Effector memory CD4-positive, alpha-beta T cell (primary cell): ENCODE data around the gene IFIT2.
"Not testable (repeated sequence)": the region's sequence is repeated elsewhere in the genome, so short reads cannot be mapped to it uniquely, and the experiment has no call there.

Experiments
- DNase-seq, 3 donors: peaks; one replicate each; pipeline ENCODE4 v3.0.0-alpha.2; 2020
- H3K27ac ChIP-seq: 2 replicates; pipeline ENCODE4 v1.7.0; 2013; ENCODE audit warnings: mild to moderate bottlenecking, low read length, moderate library complexity; ENCODE audit not compliant: insufficient read depth, poor library complexity, severe bottlenecking
- H3K27me3 ChIP-seq: replicated peaks from 2 replicates; pipeline ENCODE4 v1.7.0; 2013; ENCODE audit warnings: mild to moderate bottlenecking, low read length; ENCODE audit not compliant: insufficient read depth, control insufficient read depth, poor library complexity, severe bottlenecking
- H3K36me3 ChIP-seq: 2 replicates; pipeline ENCODE4 v1.7.0; 2013; ENCODE audit warnings: mild to moderate bottlenecking, low read length, moderate library complexity; ENCODE audit not compliant: control insufficient read depth, insufficient read depth
- H3K4me1 ChIP-seq: 2 replicates; pipeline ENCODE4 v1.7.0; 2013; ENCODE audit warnings: low read length, mild to moderate bottlenecking; ENCODE audit not compliant: control insufficient read depth, insufficient read depth, poor library complexity, severe bottlenecking
- H3K4me3 ChIP-seq: 2 replicates; pipeline ENCODE4 v1.7.0; 2013; ENCODE audit warnings: low read length, low read depth, mild to moderate bottlenecking; ENCODE audit not compliant: insufficient read depth, poor library complexity, severe bottlenecking
- H3K9me3 ChIP-seq: 2 replicates; pipeline ENCODE4 v1.7.0; 2013; ENCODE audit warnings: mild to moderate bottlenecking, low read length, moderate library complexity; ENCODE audit not compliant: control insufficient read depth

IFIT2 gene

GRCh38 chr10:89318047-89318446 lies 16.2 kb downstream of the IFIT2 start:
- not testable (repeated sequence) for H3K4me3 ChIP-seq, H3K9me3 ChIP-seq, H3K36me3 ChIP-seq

GRCh38 chr10:89325081-89325480 lies 23.2 kb downstream of the IFIT2 start:
- not testable (repeated sequence) for H3K36me3 ChIP-seq, H3K27me3 ChIP-seq, H3K9me3 ChIP-seq, H3K4me1 ChIP-seq, DNase-seq, H3K27ac ChIP-seq, H3K4me3 ChIP-seq

More at GRCh38 chr10:89318047-89318446, 16.2 kb downstream of the IFIT2 start:
- not testable (repeated sequence) for H3K27me3 ChIP-seq, DNase-seq, H3K4me1 ChIP-seq, H3K27ac ChIP-seq

GRCh38 chr10:89325856-89326255 lies 24.0 kb downstream of the IFIT2 start:
- H3K4me3 ChIP-seq, DNase-seq, H3K27me3 ChIP-seq, H3K9me3 ChIP-seq, H3K27ac ChIP-seq, H3K36me3 ChIP-seq: not testable (repeated sequence)
- H3K4me1 ChIP-seq: peaks cover 12% of the 10 kb centered on the region

- no peak for DNase-seq
- no peaks in the 10 kb centered on the region for H3K36me3 ChIP-seq
- peaks cover 13% of the 10 kb centered on the region for H3K4me1 ChIP-seq
- H3K9me3 ChIP-seq: no peaks in the 10 kb centered on the region
- no peaks in the 10 kb centered on the region for H3K27me3 ChIP-seq
- H3K4me3 ChIP-seq: peak within 1 kb of the TSS; percentile 63
- peak within 1 kb of the TSS; percentile 52 for H3K27ac ChIP-seq
Measured at GRCh38 chr10:89327803-89328441, 26.1 kb downstream of the IFIT2 start, which contains the start of gene IFIT3. TSS of gene IFIT3 (plus strand) at chr10:89327997. CDS start at chr10:89328074, 77 bp downstream.

GRCh38 chr10:89329151-89329550 lies 27.3 kb downstream of the IFIT2 start:
- Histone ChIP-seq H3K27me3 (no peaks in the 10 kb centered on the region), H3K4me3 (no peak overlapping the region), H3K27ac (no peak overlapping the region), H3K9me3 (no peaks in the 10 kb centered on the region), H3K4me1 (peaks cover 21% of the 10 kb centered on the region), H3K36me3 (no peaks in the 10 kb centered on the region)
- no peak for DNase-seq

GRCh38 chr10:89330014-89330413 lies 28.2 kb downstream of the IFIT2 start:
- not testable (repeated sequence) for H3K36me3 ChIP-seq, H3K27ac ChIP-seq, H3K27me3 ChIP-seq, H3K9me3 ChIP-seq, DNase-seq, H3K4me3 ChIP-seq
- H3K4me1 ChIP-seq: peaks cover 28% of the 10 kb centered on the region

- Histone ChIP-seq H3K27ac (no peak overlapping the region), H3K4me1 (peaks cover 34% of the 10 kb centered on the region), H3K9me3 (no peaks in the 10 kb centered on the region), H3K27me3 (no peaks in the 10 kb centered on the region), H3K36me3 (no peaks in the 10 kb centered on the region), H3K4me3 (no peak overlapping the region)
- DNase-seq: no peak
Measured at GRCh38 chr10:89330537-89331212, 28.8 kb downstream of the IFIT2 start.

- not testable (repeated sequence) for H3K9me3 ChIP-seq, H3K36me3 ChIP-seq, DNase-seq, H3K27me3 ChIP-seq
- Histone ChIP-seq H3K27ac (peak overlapping the region; percentile 70), H3K4me1 (peaks cover 34% of the 10 kb centered on the region), H3K4me3 (peak overlapping the region; percentile 30)
Measured at GRCh38 chr10:89331487-89332122, 29.8 kb downstream of the IFIT2 start.

- Histone ChIP-seq H3K36me3 (no peaks in the 10 kb centered on the region), H3K27me3 (no peaks in the 10 kb centered on the region), H3K4me1 (peaks cover 34% of the 10 kb centered on the region), H3K4me3 (peak overlapping the region; percentile 30), H3K9me3 (no peaks in the 10 kb centered on the region), H3K27ac (peak overlapping the region; percentile 70)
- peak in 1 of 3 donors; percentile 28 for DNase-seq
Measured at GRCh38 chr10:89332123-89332633, 30.3 kb downstream of the IFIT2 start.

GRCh38 chr10:89335226-89335625 lies 33.4 kb downstream of the IFIT2 start:
- no peak overlapping the region for H3K27ac ChIP-seq
- no peaks in the 10 kb centered on the region for H3K27me3 ChIP-seq
- no peaks in the 10 kb centered on the region for H3K36me3 ChIP-seq
- no peak for DNase-seq
- H3K4me3 ChIP-seq: no peak overlapping the region
- H3K4me1 ChIP-seq: peaks cover 34% of the 10 kb centered on the region
- no peaks in the 10 kb centered on the region for H3K9me3 ChIP-seq
